COR-L47 (cell line): ENCODE results near the gene GGTLC2.

Experiments
- DNase-seq: peaks from one replicate; lab custom pipeline; 2025; lab: John Stamatoyannopoulos, UW

Gene GGTLC2

GRCh38 chr22:22691716-22692701 lies 47.6 kb downstream of the GGTLC2 start:
- DNase-seq = no peak

GRCh38 chr22:22692707-22693530 lies 48.5 kb downstream of the GGTLC2 start:
- DNase-seq = peak; percentile 33

GRCh38 chr22:22693531-22693884 lies 49.1 kb downstream of the GGTLC2 start:
- DNase-seq = no peak

- DNase-seq = no peak
These were observed 49.7 kb downstream of the GGTLC2 start for GRCh38 chr22:22694106-22694505.

- DNase-seq = no peak
These were observed 51.7 kb downstream of the GGTLC2 start for GRCh38 chr22:22696104-22696503.
